HAP-1 (cell line): Measurements from ENCODE around the gene PEPD.

Source experiments
- DNase-seq, 2 experiments: peaks; one replicate each; pipeline ENCODE4 v3.0.0-alpha.2; 2016 to 2020; ENCODE audit warnings: low spot score in 2 of 2
- H3K27me3 ChIP-seq: fragments of 250-450 bp; sonication (Bioruptor Pico); 2 replicates; pipeline ENCODE4 v1.5.1; 2020; ENCODE audit warnings: low read depth, mild to moderate bottlenecking, moderate library complexity
- H3K36me3 ChIP-seq: fragments of 250-450 bp; sonication (Bioruptor Pico); replicated peaks from 2 replicates; pipeline ENCODE4 v1.5.1; 2020; ENCODE audit warnings: mild to moderate bottlenecking
- H3K4me1 ChIP-seq: fragments of 250-450 bp; sonication (Bioruptor Pico); 2 replicates; pipeline ENCODE4 v1.5.1; 2020; ENCODE audit warnings: mild to moderate bottlenecking
- H3K4me3 ChIP-seq: fragments of 250-450 bp; sonication (Bioruptor Pico); 2 replicates; pipeline ENCODE4 v1.5.1; 2020; ENCODE audit warnings: mild to moderate bottlenecking, moderate library complexity
- H3K9me3 ChIP-seq: fragments of 250-450 bp; sonication (Bioruptor Pico); 2 replicates; pipeline ENCODE4 v1.5.1; 2020; ENCODE audit warnings: mild to moderate bottlenecking, moderate library complexity
- in situ Hi-C: fragments of 300-500 bp; cut with MboI; formaldehyde crosslinking; loops from 3 replicates; pipeline ENCODE4 v1.14.3; 2020; ENCODE audit warnings: low sequenced_read_pairs, inconsistent platforms, mixed read lengths

The PEPD gene

DNA sequence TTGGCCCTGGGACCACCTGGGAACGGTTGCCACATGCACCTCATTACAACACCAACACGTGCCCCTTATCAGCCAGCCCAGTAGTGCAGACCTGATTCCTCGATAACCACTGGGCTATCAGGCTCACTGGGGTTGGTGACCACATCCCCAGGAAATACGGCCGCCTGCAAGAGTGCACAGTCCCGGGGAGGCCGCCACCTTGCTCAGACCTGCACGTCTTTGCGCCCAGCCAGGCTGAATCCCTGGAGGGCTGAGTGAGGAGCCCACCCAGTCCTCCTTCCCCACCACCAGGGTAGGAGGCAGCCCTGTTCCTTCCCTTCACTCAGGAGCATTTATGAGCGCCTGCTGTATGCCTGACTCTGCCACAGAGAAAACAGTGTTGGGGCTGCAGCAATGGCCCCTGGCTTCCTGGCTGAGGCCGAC lies 80.3 kb downstream of the PEPD start:
- Histone ChIP-seq H3K4me3 (no peak overlapping the region), H3K4me1 (no peaks in the 10 kb centered on the region), H3K9me3 (no peaks in the 10 kb centered on the region), H3K36me3 (no peaks in the 10 kb centered on the region), H3K27me3 (no peaks in the 10 kb centered on the region)
- in situ Hi-C loops = loop anchor here (25.0 kb wide), 1 partner anchor 1271 kb away; no protein-coding TSS in a partner anchor
- no peak for DNase-seq

DNA sequence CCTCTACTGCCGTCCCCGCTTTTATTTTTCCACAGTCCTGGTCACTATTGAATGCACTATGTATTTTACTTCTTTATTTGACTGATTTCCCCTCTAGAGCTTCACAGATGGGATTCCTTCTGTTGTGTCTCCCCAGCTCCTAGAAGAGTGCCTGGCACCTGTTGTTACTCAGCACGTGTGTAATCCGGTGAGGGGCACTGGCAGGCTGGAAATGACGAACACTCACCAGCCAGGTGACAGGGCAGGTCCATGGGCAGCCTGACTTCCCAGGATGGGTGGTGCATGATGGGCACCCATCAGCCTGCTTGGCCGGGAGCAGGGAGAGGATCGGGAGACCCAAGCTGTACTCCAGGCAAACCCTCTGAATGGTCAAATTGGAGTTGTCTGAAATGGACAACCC lies 80.9 kb downstream of the PEPD start:
- H3K4me1 ChIP-seq = no peaks in the 10 kb centered on the region
- in situ Hi-C loops = loop anchor here (25.0 kb wide), 1 partner anchor 1272 kb away; no protein-coding TSS in a partner anchor

DNA sequence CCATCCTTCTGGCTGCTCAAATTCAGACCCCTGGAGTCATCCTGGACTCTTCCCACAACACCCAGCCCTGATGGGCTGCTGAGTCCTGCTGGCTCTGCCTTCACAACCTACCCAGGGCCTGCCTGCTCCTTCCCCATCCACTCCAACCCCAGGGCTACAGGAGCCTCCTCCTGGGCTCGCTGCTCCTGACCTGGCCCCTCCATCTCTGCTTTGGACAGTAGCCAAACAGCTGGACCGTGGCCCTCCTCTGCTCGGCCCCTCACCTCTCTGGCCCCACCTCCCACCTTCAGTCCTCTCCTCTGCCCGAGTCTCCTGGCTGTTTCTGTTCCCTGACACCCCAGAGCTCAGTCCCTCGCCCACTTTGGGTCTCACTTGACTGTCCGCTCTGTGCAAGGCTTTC lies 81.3 kb downstream of the PEPD start:
- Histone ChIP-seq H3K4me3 (no peak overlapping the region), H3K9me3 (no peaks in the 10 kb centered on the region), H3K4me1 (no peaks in the 10 kb centered on the region), H3K27me3 (no peaks in the 10 kb centered on the region), H3K36me3 (no peaks in the 10 kb centered on the region)
- no peak for DNase-seq
- in situ Hi-C loops = loop anchor here (25.0 kb wide), 1 partner anchor 1272 kb away; no protein-coding TSS in a partner anchor

More for the DNA sequence above, 80.9 kb downstream of the PEPD start:
- Histone ChIP-seq H3K27me3 (no peaks in the 10 kb centered on the region), H3K36me3 (no peaks in the 10 kb centered on the region), H3K9me3 (no peaks in the 10 kb centered on the region), H3K4me3 (no peak overlapping the region)
- DNase-seq = no peak

DNA sequence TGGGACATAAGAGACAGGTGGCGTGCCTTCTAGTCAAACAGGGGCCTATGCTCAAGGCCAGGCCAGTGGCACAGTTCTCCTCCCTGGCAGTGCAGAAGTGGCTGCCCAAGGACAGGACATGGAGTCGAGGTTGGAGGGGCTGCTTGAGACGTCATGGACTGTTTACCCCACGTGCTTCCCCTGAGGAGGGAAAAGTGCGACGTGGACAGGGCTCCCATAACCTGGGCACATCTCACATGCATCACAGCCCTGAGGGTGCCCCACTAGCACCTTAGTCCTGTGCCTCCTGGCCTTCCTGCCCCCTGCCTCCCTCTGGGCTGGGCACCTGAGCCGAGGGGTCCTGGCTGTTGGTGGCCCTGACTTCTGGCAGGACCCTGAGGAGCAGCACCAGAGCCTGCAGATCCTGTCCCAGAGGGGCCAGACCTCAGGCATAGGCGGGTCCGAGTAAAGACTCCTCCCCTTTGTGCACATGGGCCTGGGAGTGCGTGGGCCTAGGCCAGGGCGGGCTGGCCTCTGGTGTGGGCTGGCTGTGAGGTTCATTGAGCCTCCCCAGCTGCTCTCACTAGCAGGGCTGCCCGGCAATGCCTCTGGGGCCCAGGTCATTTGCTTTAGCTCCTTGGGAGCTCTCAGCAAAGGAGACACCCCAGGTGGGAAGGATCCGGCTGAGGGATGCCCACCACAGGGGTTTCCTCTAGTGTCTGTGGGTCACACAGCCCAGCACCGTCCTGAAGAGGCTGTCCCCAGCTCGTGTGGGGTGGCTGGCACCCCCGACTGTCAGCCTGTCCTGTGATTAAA lies 82.4 kb downstream of the PEPD start:
- no peaks in the 10 kb centered on the region for H3K9me3 ChIP-seq
- no peak for DNase-seq
- no peaks in the 10 kb centered on the region for H3K4me1 ChIP-seq
- H3K36me3 ChIP-seq = no peaks in the 10 kb centered on the region
- H3K27me3 ChIP-seq = no peaks in the 10 kb centered on the region
- H3K4me3 ChIP-seq = no peak overlapping the region
- in situ Hi-C loops = loop anchor here (25.0 kb wide), 1 partner anchor 1273 kb away; no protein-coding TSS in a partner anchor

DNA sequence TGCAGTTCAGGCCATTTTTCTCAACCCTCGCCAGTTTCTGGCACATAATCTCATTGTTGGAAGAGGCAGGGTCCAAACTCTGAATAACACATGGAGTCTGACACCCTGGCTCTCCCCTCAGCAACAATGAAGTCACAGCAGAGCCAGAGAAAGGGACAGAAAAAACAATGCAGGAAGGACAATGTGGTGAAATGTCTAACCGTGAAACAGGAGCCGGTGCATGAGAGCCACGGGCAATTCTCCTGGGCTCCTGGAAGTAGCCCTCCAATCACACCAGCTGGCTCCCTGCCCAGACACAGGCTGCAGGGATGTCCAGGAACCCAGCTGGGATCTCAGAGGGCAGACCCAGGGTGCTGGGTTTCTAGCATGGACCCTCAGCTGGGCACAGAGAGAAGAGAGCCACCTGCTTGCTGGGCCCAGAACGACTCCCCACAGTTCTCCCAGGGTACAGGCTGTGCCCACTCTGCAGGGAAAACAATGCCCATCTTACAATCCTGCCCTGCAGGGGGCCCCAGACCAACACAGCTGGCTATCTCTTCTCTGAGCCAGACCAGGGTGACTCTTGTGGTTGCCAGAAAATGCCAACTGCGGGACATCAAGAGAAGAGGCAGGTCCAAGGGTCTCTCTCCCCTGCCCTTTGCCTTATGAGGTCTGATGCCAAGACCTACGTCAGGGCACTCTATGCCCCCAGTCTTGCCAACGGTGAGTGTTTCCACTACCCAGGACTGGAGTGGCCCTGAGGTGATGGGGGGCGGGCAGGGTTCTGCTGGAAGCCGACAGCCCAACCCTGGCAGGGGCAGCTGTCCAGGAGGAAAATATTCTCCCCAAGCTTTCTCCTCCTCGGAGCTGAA lies 83.5 kb downstream of the PEPD start:
- no peaks in the 10 kb centered on the region for H3K9me3 ChIP-seq
- H3K27me3 ChIP-seq = no peaks in the 10 kb centered on the region
- H3K4me1 ChIP-seq = no peaks in the 10 kb centered on the region
- no peak overlapping the region for H3K4me3 ChIP-seq
- in situ Hi-C loops = loop anchor here (25.0 kb wide), 1 partner anchor 1274 kb away; no protein-coding TSS in a partner anchor
- peak in 1 of 2 experiments; percentile 32 for DNase-seq
- H3K36me3 ChIP-seq = no peaks in the 10 kb centered on the region

DNA sequence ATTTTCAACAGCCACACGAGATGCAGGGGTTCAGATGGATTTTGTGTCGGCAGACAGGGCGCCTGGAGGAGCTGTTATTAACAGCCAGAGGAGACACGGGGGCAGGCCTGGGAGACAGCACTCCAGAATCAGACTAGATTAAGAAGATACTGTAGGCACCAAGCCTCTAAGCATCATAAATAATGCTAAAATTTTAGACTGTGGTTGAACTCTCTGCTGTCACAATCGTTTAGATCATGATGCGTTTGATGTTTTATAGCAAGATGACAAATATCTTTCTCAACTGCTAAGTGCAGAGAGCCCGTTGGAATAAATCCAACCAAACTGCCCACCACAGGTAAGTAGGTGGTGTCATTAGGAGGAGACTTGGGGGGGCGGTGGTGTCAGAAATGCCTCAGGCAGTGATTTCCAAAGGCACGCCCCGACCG lies 84.2 kb downstream of the PEPD start:
- in situ Hi-C loops = loop anchor here (25.0 kb wide), 1 partner anchor 1275 kb away; no protein-coding TSS in a partner anchor
- Histone ChIP-seq H3K4me3 (no peak overlapping the region), H3K27me3 (no peaks in the 10 kb centered on the region), H3K4me1 (no peaks in the 10 kb centered on the region), H3K9me3 (no peaks in the 10 kb centered on the region), H3K36me3 (no peaks in the 10 kb centered on the region)
- no peak for DNase-seq

DNA sequence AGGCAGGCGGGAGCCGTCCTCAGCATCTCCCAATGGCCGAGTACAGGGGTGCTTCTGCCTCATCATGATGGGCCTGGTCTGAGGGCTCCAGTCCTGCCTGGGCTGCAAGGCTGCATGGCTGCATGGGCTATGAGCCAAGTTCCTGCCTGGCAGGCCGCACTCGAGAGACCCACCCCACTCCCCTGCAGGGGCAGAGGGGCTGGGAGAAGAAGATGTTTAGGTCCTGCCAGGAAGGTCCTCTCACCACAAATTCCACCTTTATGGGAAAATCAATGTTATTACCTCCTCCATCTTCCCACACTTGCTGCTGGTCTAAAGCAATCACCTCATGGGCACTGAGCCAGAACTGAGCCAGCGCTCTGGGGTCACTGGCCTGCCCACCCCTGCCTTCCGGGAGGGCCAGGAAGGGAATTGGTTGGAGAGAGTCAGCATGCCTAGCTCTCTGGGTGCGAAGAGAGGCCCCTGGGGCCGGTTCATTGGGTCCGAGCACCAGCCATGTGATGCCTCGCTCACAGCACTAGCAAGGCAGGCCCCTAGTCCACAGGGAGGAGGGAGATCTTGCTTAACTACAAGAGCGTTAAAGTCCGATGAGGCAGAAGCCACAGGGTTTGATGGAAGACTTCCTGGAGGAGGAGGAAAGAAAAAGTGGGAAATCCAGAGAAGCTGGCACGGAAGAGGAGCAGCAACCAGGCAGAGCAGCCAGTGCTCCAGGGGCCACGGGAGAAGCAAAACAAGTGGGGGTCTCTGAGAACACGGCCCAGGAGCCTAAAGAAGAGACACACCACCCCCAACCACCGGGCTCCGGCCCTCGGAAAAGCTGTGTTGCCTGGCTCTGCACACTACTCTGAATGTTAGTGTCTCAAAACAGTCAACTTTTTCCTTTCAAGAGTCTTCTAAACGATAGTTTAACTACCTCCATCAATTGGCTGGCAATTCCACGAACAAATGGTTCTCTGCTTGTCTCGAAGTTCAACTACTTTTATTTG lies 84.9 kb downstream of the PEPD start:
- in situ Hi-C loops = loop anchor here (25.0 kb wide), 1 partner anchor 1276 kb away; no protein-coding TSS in a partner anchor
- no peak overlapping the region for H3K4me3 ChIP-seq
- no peak for DNase-seq
- no peaks in the 10 kb centered on the region for H3K36me3 ChIP-seq
- no peaks in the 10 kb centered on the region for H3K27me3 ChIP-seq
- no peaks in the 10 kb centered on the region for H3K9me3 ChIP-seq
- no peaks in the 10 kb centered on the region for H3K4me1 ChIP-seq

DNA sequence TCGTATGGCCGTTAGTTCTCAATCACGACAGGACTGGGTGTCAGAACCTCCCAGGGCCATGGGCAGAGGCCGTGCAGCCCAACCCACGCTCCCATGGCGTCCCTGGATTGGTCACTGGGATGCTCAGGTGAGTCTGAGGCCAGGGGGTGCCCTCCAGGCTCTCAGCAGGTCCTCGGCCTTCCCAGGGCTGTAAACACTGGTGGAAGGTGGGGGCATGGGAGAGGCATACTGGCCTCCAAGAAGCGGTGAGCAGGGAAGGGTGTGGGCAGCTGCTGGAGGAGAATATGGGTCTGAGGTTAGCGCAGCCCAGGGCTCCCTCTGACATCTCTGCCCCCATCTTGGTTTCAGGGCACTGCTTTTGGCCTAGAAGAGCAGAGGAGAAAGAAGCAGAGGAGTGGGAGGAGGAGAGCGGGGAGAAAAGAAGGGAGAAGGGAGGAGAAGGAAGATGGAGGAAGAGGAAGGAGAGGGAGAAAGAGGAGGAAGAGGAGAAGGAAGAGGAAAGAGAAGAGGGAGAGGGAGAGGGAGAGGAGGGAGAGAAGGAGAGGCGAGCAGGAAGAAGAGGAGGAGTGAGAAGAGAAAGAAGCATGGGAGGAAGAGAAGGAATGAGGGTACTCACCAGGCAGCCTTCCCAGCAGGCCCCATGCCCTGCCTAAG lies 85.8 kb downstream of the PEPD start:
- no peaks in the 10 kb centered on the region for H3K4me1 ChIP-seq
- H3K9me3 ChIP-seq = no peaks in the 10 kb centered on the region
- no peak overlapping the region for H3K4me3 ChIP-seq
- DNase-seq = no peak
- H3K36me3 ChIP-seq = no peaks in the 10 kb centered on the region
- in situ Hi-C loops = loop anchor here (25.0 kb wide), 1 partner anchor 1276 kb away; no protein-coding TSS in a partner anchor
- H3K27me3 ChIP-seq = no peaks in the 10 kb centered on the region

DNA sequence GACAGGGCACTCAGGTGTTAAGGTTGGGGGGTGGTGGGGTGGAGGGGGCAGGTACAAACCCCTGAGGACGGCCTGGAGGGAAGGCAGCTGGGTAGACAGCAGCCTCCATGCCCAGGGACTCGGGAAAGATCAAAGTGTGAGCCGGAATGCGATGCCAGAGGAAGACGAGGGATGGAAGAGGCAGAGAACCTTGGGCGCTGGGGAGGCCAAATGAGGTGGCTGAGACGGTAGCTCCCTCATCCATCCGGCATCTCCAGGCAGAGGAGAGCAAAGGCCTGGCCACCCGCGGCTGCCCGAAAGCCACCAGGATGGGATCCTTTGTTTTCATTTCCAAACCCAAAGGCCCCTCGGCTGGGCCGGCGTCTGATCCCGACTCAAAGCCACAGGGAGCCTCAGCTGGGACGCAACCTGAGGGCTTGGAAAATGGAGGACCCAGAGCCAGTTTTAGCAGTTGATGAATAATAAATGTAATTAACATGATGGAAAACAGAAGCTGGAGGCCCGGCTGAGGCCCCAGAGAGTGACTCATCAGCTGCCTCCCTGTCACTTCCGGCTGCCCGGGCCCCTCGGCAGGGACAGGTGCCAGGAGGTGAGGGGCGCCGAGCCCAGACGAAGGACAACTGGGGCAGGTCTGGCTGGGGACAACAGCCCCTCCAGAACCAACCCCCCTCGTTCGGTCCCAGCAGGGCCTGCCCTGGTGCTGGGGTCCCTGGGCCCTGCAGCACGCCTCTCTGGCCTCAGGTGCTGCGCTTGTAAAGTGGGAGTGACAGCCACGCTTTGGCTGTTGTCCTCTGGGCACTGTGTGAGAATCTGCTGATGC lies 86.5 kb downstream of the PEPD start:
- Histone ChIP-seq H3K4me1 (no peaks in the 10 kb centered on the region), H3K27me3 (no peaks in the 10 kb centered on the region), H3K4me3 (no peak overlapping the region), H3K36me3 (no peaks in the 10 kb centered on the region), H3K9me3 (no peaks in the 10 kb centered on the region)
- no peak for DNase-seq
- in situ Hi-C loops = loop anchor here (25.0 kb wide), 1 partner anchor 1277 kb away; no protein-coding TSS in a partner anchor

DNA sequence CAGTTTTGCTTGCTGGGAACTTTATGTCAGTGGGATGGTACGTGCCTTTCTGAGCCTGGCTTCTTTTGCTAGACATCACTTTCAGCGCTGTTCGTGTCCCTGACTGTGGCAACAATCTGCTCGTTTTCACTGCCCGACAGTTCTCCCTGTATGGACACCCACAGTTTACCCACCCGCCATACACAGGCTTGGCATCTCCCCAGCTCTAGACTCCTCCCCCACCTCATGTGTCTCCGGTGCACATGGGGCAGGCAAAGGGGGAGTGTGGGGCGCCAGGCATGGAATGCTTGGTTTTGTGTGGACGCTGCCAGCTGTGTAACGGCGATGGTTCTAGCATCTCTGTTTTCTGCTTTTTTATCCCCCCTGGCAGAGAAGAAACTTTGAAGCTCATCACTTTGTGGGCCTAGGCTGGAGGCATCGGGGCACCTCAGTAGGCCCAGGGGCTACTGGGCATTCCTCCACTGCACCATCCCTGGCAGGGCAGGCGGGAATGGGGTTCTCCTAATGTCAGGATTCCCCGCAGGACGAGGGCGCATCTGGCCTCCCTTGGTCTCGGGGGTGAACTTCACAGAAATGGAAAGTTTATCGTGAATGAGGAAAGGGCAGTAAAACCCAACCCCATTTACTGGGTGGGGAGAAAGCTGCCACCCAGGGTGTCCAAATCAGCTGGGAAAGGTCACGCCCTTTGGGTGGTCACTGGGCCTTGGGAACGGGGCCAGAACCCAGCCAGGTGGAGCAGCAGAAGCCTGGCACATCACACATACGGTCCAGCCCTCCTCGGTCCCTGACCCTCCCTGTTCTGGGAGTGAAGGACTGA lies 87.3 kb downstream of the PEPD start:
- Histone ChIP-seq H3K36me3 (no peaks in the 10 kb centered on the region), H3K27me3 (no peaks in the 10 kb centered on the region), H3K4me1 (no peaks in the 10 kb centered on the region), H3K9me3 (no peaks in the 10 kb centered on the region), H3K4me3 (no peak overlapping the region)
- in situ Hi-C loops = loop anchor here (25.0 kb wide), 1 partner anchor 1278 kb away; no protein-coding TSS in a partner anchor
- DNase-seq = no peak

DNA sequence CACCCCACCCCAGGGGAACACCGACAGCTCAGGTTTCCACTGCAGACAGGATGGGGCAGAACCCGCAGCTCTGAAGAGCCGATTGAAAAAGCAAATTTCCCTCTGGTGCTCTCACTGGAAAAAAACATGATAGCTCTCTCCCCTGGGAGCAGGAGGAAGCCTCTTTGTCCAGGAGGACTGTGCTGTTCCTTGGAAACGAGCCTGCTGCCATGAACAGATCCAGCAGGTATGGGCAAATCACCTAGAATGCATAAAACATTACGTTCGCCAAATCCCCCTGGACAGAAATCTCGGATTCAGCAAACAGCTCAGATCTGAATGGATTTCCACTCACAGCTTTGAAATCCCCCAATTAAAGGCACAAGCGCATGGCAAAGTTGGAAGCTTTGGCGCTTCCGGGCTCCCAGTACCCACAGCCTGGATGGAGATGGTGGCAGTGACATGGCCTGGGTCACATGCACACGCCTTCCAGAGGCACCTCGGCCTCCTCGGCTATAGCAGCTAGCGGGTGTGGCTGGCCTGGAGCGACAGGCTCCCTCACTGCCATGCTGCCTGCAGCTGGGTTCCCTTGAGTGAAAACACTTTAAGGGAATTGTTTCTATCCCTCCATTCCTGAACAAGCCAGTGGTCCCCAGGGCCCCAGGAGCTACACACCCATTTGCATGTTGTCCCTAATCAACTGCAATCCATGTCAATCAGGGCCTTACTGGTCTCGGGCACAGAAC lies 89.0 kb downstream of the PEPD start:
- no peak for DNase-seq
- no peaks in the 10 kb centered on the region for H3K36me3 ChIP-seq
- no peaks in the 10 kb centered on the region for H3K4me1 ChIP-seq
- H3K27me3 ChIP-seq = no peaks in the 10 kb centered on the region
- in situ Hi-C loops = loop anchor here (25.0 kb wide), 1 partner anchor 1280 kb away; no protein-coding TSS in a partner anchor
- no peak overlapping the region for H3K4me3 ChIP-seq
- no peaks in the 10 kb centered on the region for H3K9me3 ChIP-seq
